GM12801 (cell line): ENCODE measurements around the gene KCNC1.

Experiments
- TF ChIP-seq, protein P1 (sequence below): IDR thresholded peaks from one replicate; pipeline ENCODE4 v1.5.1; 2011; ENCODE audit warnings: control low read depth; ENCODE audit not compliant: insufficient read length; ENCODE audit errors: extremely low read depth

KCNC1 gene

DNA sequence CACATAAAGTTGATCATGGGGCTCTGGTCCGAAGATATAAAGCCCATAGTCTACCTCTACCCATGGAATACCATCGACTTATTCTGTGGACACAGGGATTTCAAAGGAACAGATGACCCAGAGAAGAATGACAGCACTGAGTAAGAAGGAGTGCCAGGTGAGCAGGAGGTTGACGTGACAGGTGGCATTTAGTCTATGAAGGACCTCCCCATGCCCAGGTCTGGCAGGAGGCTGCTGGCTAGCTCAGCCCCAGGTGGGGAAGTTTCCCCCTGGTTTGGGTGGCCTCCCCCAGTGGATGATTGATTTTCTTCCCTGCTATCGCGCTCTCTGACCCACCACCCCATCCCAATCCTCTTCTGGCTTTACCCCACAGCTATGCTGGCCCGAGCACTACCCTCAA, 39.1 kb downstream of the KCNC1 start:
- TF ChIP-seq, protein P1, sequence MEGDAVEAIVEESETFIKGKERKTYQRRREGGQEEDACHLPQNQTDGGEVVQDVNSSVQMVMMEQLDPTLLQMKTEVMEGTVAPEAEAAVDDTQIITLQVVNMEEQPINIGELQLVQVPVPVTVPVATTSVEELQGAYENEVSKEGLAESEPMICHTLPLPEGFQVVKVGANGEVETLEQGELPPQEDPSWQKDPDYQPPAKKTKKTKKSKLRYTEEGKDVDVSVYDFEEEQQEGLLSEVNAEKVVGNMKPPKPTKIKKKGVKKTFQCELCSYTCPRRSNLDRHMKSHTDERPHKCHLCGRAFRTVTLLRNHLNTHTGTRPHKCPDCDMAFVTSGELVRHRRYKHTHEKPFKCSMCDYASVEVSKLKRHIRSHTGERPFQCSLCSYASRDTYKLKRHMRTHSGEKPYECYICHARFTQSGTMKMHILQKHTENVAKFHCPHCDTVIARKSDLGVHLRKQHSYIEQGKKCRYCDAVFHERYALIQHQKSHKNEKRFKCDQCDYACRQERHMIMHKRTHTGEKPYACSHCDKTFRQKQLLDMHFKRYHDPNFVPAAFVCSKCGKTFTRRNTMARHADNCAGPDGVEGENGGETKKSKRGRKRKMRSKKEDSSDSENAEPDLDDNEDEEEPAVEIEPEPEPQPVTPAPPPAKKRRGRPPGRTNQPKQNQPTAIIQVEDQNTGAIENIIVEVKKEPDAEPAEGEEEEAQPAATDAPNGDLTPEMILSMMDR = no peak

DNA sequence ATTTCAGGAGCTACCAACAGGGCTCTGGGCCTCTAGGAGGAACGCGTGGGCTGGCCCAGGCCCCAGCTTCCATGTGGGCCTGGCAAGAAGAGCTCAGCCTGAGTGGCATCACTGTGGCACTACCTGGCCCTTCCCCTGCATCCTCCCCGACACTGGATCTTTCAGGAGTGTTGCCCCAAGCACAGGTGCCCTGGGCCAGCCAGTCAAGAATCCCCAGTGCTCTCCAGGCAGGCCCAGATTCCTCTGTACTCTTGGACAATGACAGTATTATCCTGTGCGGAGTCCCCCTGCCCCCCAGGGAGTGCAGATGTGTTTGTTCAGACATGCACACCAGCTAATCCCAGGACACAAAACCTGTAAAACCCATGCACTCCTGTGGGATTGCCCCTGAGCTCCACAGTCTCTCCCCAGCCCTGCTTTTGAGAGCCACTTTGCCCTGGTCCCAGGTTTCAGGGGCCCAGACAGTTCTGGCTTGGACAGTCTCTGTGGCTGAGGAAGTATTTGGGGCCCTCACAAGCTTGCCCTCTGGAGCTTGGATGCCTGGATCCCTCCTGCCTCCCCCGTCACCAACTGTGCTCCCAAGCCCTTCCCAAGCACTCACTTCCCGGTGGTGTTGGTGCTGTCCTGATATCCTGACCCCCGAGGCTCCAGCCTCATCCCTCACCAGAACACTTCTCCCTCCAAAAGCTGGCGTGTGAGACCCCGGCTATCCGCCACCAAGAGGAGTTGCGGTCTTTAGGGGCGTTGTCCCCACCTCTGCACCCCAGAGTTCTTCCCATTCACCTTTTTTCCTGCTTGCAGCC, 39.9 kb downstream of the KCNC1 start:
- TF ChIP-seq, protein P1 = no peak

DNA sequence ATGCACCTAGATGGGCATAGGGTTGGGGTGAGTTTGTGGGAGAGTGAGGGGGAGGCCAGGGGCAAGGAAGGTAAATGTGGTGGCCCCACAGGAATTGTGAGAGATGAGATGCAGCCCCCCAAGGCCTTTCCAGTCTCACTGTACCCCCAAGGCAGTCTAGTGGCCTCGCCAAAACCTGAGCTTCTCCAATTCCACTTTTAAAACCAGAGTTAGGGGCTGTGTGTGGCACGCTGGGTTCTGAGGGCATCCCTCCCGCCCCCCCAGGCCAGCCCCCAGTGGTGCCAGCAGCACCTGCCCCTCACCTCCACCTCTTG, 40.4 kb downstream of the KCNC1 start:
- TF ChIP-seq, protein P1 = no peak

DNA sequence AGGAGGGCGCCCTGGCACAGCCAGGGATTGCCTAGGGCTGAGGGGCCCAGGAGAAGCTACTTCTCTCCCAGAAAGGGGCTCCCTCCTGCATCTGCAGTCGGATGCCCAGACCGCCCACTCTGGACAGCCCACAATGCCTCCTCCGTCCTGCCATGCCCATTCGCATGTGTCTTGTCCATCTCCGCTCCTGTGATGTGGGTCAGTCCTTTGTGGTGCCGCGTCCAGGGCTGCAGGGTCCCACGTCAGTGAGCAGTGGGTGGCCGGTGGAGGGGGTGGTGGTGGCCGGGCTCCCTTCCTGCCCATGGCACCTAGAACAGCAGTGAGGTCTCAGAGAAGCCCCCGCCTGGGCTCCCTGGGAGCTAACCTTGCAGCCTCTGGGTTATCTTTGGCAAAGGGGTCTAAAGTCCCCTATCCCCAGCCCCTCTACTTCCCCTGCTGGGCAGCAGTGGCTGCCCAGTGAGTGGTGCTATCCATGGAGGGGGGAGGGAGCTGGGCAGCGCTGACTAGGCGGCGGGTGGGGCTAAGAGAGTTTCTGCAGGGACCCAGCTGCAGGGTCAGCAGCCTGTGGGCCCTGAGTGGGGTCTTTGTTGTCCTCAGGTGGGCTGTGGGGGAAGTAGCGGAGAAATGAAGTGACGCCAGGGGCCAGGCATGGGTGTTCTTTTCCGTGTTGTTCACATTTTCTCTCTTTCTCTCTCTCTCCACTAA, 41.1 kb downstream of the KCNC1 start:
- TF ChIP-seq, protein P1 = no peak

DNA sequence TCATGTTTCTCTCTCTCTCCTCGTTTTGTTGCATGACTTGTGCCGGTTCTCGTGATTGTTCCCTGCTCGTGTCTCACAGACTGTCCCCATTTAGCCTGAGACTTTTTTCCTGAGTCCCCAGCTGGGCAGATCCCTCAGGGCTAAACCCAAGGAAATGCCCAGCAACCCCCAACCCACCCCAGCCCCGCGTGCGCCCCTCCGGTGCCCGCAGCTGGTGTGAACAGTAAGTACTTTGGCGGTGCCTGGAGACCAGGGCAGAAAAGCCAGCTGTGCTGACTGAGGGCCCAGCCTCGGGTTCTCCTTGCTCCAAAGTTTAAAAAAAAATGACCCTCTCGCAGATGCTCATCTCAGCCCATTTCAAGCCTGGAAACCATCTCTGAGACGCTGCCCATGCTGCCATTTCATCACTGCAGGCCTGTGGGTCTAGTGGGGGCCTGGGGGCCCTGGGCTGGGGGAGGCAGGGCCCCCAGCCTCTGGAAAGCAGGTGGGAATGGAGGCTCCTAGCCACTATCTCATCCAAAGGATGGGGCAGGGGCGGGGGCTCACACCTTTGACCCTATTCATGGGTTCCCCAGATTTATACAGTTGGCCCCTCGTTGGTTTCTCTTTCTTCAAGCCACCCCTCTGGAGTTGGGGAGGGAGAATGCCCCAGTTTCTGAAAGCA, 41.8 kb downstream of the KCNC1 start:
- TF ChIP-seq, protein P1 = no peak

DNA sequence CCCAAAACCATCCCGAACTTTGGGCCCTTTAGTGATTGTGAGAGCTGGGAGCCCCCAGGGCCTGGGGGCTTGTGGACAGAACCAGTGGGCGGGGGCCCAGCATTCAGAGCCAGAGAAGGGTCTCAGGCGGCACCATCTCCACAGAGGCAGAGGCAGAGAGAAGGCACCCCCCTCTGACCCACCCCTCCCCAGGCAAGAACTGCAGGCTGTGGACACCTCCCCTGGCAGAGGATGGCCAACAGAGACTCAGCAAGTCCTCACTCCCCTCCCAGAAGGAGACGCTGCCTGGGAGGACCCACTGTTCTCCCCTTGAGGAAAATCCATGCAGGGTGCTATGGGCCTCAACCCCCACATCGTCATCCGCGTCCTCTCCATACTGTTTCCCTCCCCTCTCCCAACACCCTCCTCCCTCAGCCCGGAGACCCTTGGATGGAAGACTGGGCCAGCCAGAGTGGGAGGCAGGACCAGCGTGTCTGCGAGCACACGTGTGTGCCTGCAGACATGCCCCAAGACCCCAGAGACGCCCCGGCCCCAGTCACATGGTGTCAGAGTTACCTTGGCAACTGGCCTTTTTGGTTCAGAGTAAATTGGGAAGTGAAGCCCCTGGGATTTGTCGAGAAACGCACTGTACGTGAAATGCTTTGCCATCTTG, 42.6 kb downstream of the KCNC1 start:
- TF ChIP-seq, protein P1 = no peak

DNA sequence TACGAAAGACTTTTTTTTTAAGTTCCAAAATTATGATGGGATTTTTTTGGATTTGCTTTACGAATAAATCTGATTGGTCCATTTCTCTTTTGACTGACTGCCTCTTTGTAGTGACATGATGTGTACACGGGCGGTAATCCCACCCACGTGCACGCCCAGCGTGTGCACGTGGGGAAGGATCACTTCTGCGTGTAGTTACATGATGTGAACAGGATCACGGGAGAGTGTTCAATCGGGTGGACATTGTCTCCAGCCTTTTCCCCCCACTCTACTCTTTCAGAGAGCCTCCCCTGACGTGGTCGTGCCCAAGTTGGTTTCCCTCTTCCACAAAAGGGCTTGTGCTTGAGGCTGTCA, 43.1 kb downstream of the KCNC1 start:
- TF ChIP-seq, protein P1 = no peak
